HL-60 (cell line): ENCODE measurements around the gene BABAM2.

Experiments used
- DNase-seq, 2 experiments: peaks; one replicate each; pipeline ENCODE4 v3.0.0-alpha.2; 2010 to 2020; ENCODE audit warnings: low read depth in 1 of 2, low spot score in 1 of 2
- H3K27ac ChIP-seq: fragments of 250-450 bp; sonication (Bioruptor Pico); replicated peaks from 2 replicates; pipeline ENCODE4 v1.5.1; 2020; ENCODE audit warnings: mild to moderate bottlenecking, moderate library complexity
- H3K27me3 ChIP-seq: fragments of 250-450 bp; sonication (Bioruptor Pico); 2 replicates; pipeline ENCODE4 v1.5.1; 2021; ENCODE audit warnings: mild to moderate bottlenecking, moderate library complexity; ENCODE audit not compliant: insufficient read depth, poor library complexity, severe bottlenecking
- H3K4me3 ChIP-seq: replicated peaks from 2 replicates; pipeline ENCODE4 v1.5.1; 2011; ENCODE audit warnings: mild to moderate bottlenecking, control low read depth, low read length; ENCODE audit not compliant: insufficient read depth
- CTCF ChIP-seq: IDR thresholded peaks from one replicate; pipeline ENCODE4 v1.5.1; 2011; ENCODE audit warnings: low read length, control low read depth, inconsistent platforms; ENCODE audit not compliant: insufficient read depth
- GABPA ChIP-seq: IDR thresholded peaks from 2 replicates; pipeline ENCODE4 v1.6.1; 2012; ENCODE audit warnings: low read depth
- POLR2AphosphoS5 ChIP-seq: IDR thresholded peaks from 2 replicates; pipeline ENCODE4 v1.6.1; 2012; ENCODE audit warnings: low read depth
- REST ChIP-seq: IDR thresholded peaks from 2 replicates; pipeline ENCODE4 v1.6.1; 2012; ENCODE audit warnings: low read depth; ENCODE audit not compliant: insufficient replicate concordance
- SPI1 ChIP-seq: IDR thresholded peaks from 2 replicates; pipeline ENCODE4 v1.6.1; 2012; ENCODE audit warnings: low read depth, mild to moderate bottlenecking, borderline replicate concordance

The BABAM2 gene

GRCh38 chr2:28053597-28053996 lies 163.1 kb downstream of the BABAM2 start:
- no peak for DNase-seq
- H3K27me3 ChIP-seq = no peaks in the 10 kb centered on the region
- TF ChIP-seq GABPA (no peak), REST (no peak), POLR2AphosphoS5 (no peak), SPI1 (no peak), CTCF (no peak)
- H3K4me3 ChIP-seq = no peak overlapping the region
- H3K27ac ChIP-seq = no peak overlapping the region

GRCh38 chr2:28054916-28055315 lies 164.4 kb downstream of the BABAM2 start:
- H3K27ac ChIP-seq = no peak overlapping the region
- no peaks in the 10 kb centered on the region for H3K27me3 ChIP-seq
- TF ChIP-seq GABPA (no peak), SPI1 (no peak), REST (no peak), CTCF (no peak), POLR2AphosphoS5 (no peak)
- H3K4me3 ChIP-seq = no peak overlapping the region
- no peak for DNase-seq

- TF ChIP-seq CTCF (no peak), SPI1 (no peak), POLR2AphosphoS5 (no peak), GABPA (no peak), REST (no peak)
- H3K27ac ChIP-seq = no peak overlapping the region
- H3K4me3 ChIP-seq = no peak overlapping the region
- DNase-seq = no peak
- no peaks in the 10 kb centered on the region for H3K27me3 ChIP-seq
Measured at GRCh38 chr2:28055325-28055970, 164.9 kb downstream of the BABAM2 start.
